ENCODE data around the gene LGI1.

The LGI1 gene

DNA sequence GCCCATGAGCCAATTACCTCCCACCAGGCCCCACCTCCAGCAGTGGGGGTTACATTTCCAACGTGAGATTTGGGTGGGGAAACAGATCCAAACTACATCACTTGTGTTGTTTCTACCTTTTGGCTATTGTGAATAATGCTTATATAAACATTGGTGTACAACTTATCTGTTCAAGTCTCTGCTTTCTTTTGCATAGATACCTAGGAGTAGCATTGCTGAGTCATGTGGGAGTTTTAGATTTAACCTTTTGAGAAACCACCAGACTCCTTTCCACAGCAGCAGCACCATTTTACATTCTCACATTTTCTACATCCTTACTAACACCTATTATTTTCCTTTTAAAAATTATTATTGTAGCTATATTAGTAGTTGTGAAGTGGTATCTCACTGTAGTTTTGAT lies 41.0 kb upstream of the LGI1 start:
- no peak overlapping the region for H3K4me3 ChIP-seq (ENCODE audit: low read depth, low read length)
- no peak for DNase-seq (ENCODE audit: low read depth)
- no peak for TF ChIP-seq MYC (IDR thresholded peaks at IDR 0.05; ENCODE audit: low read depth, low read length)
- TF ChIP-seq, protein P1, sequence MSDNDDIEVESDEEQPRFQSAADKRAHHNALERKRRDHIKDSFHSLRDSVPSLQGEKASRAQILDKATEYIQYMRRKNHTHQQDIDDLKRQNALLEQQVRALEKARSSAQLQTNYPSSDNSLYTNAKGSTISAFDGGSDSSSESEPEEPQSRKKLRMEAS (IDR thresholded peaks at IDR 0.05; ENCODE audit: low read depth, low read length), result no peak
- no peak for TF ChIP-seq POLR2A (IDR thresholded peaks at IDR 0.05; ENCODE audit: extremely low read depth, insufficient read length)
- TF ChIP-seq, protein P2, sequence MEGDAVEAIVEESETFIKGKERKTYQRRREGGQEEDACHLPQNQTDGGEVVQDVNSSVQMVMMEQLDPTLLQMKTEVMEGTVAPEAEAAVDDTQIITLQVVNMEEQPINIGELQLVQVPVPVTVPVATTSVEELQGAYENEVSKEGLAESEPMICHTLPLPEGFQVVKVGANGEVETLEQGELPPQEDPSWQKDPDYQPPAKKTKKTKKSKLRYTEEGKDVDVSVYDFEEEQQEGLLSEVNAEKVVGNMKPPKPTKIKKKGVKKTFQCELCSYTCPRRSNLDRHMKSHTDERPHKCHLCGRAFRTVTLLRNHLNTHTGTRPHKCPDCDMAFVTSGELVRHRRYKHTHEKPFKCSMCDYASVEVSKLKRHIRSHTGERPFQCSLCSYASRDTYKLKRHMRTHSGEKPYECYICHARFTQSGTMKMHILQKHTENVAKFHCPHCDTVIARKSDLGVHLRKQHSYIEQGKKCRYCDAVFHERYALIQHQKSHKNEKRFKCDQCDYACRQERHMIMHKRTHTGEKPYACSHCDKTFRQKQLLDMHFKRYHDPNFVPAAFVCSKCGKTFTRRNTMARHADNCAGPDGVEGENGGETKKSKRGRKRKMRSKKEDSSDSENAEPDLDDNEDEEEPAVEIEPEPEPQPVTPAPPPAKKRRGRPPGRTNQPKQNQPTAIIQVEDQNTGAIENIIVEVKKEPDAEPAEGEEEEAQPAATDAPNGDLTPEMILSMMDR (IDR thresholded peaks at IDR 0.05; ENCODE audit: low read depth, low read length), result no peak

DNA sequence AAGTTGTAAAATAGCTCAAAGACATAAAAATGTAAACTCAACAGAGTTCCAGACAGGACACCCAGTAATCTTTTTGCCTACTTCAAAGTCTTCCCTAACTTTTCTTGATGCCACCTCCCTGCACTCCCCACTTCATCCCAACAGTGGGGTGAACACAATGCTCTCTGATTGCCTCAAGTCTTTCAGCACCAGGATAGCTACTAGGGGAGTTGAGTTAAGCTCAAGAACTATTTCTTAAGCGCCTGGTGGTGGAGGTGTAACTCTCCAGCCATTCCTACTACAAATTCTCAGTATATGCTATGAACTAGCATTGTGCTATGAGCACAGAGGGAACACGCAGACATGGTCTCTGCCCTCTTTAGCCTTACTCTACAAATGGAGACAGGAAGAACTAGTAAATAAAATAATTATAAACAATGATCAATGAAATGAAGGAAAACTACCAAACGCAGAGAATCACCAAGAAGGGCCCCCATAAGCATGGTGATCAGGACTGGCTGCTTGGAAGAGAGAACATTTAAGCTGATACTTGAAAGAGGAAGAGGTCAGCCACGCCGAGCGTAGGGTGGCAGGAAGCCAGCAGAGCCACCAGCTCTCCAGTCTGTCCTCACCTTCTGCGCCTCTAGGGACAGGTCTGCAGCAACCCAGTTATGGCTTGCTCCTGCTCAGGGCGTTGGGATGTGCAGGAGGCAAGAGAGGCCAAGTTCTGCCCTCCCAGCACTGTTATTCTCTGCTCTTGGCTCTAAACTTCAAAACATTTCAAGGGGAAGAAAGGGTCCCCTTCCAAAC lies 38.6 kb upstream of the LGI1 start:
- DNase-seq (ENCODE audit: low read depth), result peak; percentile 80
- H3K4me3 ChIP-seq (ENCODE audit: low read depth, low read length), result no peak overlapping the region

DNA sequence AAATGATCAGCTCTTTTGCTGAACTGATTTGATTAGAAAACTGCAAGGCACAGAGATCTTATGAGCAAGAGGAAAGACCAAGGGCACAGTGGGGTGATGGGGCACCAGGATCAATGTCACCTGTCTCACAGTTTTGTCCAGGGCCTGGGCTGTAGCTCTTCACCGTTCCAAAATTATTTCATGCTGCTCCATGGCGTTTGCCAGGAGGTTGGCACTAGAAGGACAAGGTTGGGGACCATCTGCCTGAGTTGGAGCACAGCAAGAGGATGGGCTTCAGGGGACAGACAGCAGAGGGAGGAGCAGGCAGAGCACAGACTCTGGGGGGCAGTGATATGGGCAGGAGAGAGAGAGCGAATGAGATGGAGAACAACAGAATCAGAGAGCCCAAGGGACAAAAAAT lies 37.8 kb upstream of the LGI1 start:
- TF ChIP-seq POLR2A (IDR thresholded peaks at IDR 0.05; ENCODE audit: extremely low read depth, insufficient read length) (no peak), MYC (IDR thresholded peaks at IDR 0.05; ENCODE audit: low read depth, low read length) (no peak)
- TF ChIP-seq, protein P2 (IDR thresholded peaks at IDR 0.05; ENCODE audit: low read depth, low read length), result no peak
- TF ChIP-seq, protein P1 (IDR thresholded peaks at IDR 0.05; ENCODE audit: low read depth, low read length), result no peak

More for the DNA sequence above, 38.6 kb upstream of the LGI1 start:
- no peak for TF ChIP-seq MYC (IDR thresholded peaks at IDR 0.05; ENCODE audit: low read depth, low read length)
- TF ChIP-seq, protein P1 (IDR thresholded peaks at IDR 0.05; ENCODE audit: low read depth, low read length), result 0 out of 2 replicates have a peak, but pooled peaks have one; percentile 32
- no peak for TF ChIP-seq POLR2A (IDR thresholded peaks at IDR 0.05; ENCODE audit: extremely low read depth, insufficient read length)
- TF ChIP-seq, protein P2 (IDR thresholded peaks at IDR 0.05; ENCODE audit: low read depth, low read length), result no peak

GRCh38 chr10:93722550-93722949 lies 35.2 kb upstream of the LGI1 start:
- H3K4me3 ChIP-seq (ENCODE audit: low read depth, low read length), result no peak overlapping the region
- TF ChIP-seq POLR2A (IDR thresholded peaks at IDR 0.05; ENCODE audit: extremely low read depth, insufficient read length) (no peak), MYC (IDR thresholded peaks at IDR 0.05; ENCODE audit: low read depth, low read length) (no peak)
- TF ChIP-seq, protein P1 (IDR thresholded peaks at IDR 0.05; ENCODE audit: low read depth, low read length), result no peak
- TF ChIP-seq, protein P2 (IDR thresholded peaks at IDR 0.05; ENCODE audit: low read depth, low read length), result no peak
- DNase-seq (ENCODE audit: low read depth), result no peak

More for the DNA sequence above, 37.8 kb upstream of the LGI1 start:
- no peak overlapping the region for H3K4me3 ChIP-seq (ENCODE audit: low read depth, low read length)
- no peak for DNase-seq (ENCODE audit: low read depth)

GRCh38 chr10:93723153-93723552 lies 34.6 kb upstream of the LGI1 start:
- DNase-seq (ENCODE audit: low read depth), result no peak
- TF ChIP-seq POLR2A (IDR thresholded peaks at IDR 0.05; ENCODE audit: extremely low read depth, insufficient read length) (no peak), MYC (IDR thresholded peaks at IDR 0.05; ENCODE audit: low read depth, low read length) (no peak)
- TF ChIP-seq, protein P1 (IDR thresholded peaks at IDR 0.05; ENCODE audit: low read depth, low read length), result no peak
- TF ChIP-seq, protein P2 (IDR thresholded peaks at IDR 0.05; ENCODE audit: low read depth, low read length), result no peak
- no peak overlapping the region for H3K4me3 ChIP-seq (ENCODE audit: low read depth, low read length)

Data from NB4 (cell line).